ENCODE measurements around the gene PRKCA.

GRCh38 chr17:66491665-66492064, 189.3 kb downstream of the PRKCA start:
- TF ChIP-seq CTCF (conservative IDR thresholded peaks at IDR 0.05; ENCODE audit: low read length), result no peak
- TF ChIP-seq EZH2phosphoT487 (IDR thresholded peaks at IDR 0.05; ENCODE audit: borderline replicate concordance), result no peak
